Activated CD4-positive, alpha-beta T cell treated with anti-CD3 and anti-CD28 coated beads, Interleukin-2, amount 50 U/mL, for 48 hours (primary cell): ENCODE data around the gene MAGI3.
"Not testable (repeated sequence)": the region's sequence is repeated elsewhere in the genome, so short reads cannot be mapped to it uniquely, and the experiment has no call there.

Experiments used
- DNase-seq, 2 experiments: peaks; one replicate each; pipeline ENCODE4 v3.0.0-alpha.2; 2020

The MAGI3 gene

GRCh38 chr1:113587475-113587874 lies 197.2 kb downstream of the MAGI3 start:
- no peak for DNase-seq

DNA sequence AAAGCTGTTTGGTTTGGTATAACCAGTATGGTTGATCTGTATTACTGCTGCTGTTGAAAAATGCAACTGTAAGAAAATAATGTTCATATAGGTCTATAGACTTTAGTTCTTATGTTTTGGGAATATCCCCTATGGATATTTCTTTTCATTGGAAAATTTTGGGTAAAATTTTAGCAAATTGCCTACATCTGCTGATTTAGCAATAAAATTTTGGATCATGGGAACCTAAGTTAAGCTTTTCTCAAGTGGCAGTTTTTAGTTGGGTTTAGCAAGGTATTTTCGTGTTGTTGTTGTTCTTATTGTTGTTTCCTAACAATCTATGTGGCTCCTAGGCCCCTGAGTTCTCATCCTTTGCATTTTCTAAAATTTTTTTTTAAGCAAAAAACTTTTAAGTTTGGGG lies 201.9 kb downstream of the MAGI3 start:
- DNase-seq: no peak

- DNase-seq: no peak
Observed at GRCh38 chr1:113593550-113594297, 203.4 kb downstream of the MAGI3 start.

DNA sequence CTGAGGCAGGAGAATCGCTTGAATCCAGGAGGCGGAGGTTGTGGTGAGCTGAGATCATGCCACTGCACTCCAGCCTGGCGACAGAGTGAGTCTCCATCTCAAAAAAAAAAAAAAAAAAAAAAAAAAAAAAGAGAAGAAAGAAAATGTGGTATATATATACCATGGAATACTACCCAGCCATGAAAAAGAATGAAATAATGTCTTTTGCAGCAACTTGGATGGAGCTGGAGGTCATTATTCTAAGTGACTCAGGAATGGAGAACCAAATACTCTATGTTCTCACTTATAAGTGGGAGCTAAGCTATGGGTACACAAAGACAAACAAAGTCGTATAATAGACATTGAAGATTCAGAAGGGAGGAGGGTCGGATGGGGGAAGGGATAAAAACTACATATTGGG lies 214.2 kb downstream of the MAGI3 start:
- not testable (repeated sequence) for DNase-seq

DNA sequence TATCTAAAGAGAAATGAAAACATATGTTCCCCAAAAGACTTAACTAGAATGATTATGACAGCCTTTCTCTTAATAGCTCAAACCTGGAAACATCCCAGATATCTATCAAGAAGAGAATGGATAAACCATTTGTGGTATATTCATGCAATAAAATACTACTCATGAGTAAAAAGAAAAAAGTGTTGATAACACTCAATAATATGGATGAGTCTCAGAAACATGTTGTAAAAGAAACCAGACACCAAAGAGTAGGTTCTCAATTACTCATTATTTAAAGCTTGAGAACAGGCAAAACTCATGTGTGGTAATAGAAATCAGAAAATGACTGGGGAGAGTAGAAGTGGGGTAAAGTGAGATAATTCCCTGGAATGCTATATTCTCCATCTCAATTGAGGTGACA lies 214.8 kb downstream of the MAGI3 start:
- no peak for DNase-seq

GRCh38 chr1:113608399-113608798 lies 218.1 kb downstream of the MAGI3 start:
- DNase-seq: no peak

- no peak for DNase-seq
Observed at GRCh38 chr1:113610372-113610771, 220.1 kb downstream of the MAGI3 start.

DNA sequence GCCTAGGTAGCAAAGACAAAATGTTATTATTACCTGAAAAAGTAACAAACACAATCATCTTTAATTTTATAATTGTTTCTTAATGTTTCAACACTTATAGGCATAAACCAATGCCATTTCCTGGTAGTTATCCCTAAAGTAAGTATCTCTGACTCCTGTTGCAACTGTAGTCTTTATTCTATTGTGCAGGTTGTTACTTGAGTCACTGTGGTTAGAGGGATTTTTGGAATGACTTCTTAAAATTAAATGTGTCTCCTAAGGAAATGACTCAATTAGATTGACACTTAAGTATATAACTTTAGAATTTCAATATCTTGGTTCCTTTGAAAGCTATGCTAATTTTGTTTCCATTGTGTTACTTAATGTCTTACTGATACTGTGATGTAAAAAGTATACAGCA lies 225.1 kb downstream of the MAGI3 start:
- no peak for DNase-seq

DNA sequence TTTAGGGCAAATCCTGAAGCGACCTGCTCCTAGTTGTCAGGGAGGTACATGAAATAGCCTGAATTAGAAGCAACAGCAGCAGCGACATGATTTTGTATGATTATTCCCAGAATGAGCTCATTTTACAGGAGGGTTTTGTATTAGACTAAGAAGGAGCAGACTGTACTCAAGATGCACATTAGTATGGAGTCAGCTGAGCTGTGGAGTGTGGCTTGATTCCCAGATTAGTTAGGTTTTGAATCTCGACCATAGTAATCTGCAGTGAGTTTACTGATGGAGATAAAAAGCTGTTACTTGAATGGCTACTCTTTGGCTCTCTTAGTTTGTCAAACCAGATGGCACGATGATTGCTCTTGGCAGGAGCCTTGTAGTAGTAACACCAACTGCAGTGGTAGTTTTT lies 225.8 kb downstream of the MAGI3 start:
- no peak for DNase-seq

GRCh38 chr1:113617438-113618141 lies 227.3 kb downstream of the MAGI3 start:
- DNase-seq: no peak

- no peak for DNase-seq
Observed at GRCh38 chr1:113628997-113629396, 238.7 kb downstream of the MAGI3 start.

DNA sequence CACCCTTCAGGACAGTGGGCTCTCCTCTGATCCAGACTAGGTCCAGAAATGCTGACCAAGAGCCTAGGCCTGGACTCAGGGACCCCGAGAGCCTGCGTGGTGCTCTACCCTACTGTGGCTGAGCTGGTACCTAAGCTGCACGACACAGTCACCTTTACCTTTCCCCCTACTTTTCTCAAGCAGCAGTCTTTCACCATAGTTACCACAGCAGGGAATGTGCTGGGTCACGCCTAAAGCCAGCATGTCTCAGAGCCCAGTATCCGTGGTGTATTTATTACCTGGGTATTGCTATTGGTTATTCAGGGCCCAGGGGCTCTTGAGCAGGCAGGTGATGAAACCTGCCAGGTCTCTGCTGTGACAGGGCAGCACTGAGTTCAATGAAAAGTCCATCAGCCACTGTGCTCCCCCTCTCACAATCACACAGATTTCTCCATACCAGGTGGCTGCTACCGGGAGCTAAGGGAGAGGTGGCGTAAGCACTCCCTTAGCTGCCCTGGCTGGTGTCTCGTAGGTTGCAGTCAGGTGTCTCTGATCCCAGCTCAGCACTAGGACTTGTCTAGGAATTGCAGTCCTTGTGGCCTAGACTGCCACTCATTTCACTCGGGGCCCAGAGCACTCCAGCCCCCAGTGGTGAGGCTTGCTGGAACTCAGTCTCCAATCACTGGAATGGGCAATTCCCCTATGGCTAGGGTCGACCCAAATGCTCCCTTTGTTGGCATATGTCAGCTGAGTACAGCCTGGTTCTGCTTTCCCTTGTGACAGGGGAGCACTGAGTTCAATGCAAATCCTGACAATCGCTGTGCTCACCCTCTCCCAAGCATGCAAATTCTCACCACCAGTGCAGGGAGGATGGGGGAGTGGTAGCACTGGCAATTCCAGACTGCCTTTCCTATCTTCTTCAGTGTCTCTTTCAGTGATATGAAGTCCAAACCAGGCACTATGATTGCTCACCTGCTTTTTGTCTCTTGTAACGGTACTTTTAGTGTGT lies 240.3 kb downstream of the MAGI3 start:
- DNase-seq: no peak

- no peak for DNase-seq
Observed at GRCh38 chr1:113641396-113641795, 251.1 kb downstream of the MAGI3 start.

- DNase-seq: no peak
Observed at GRCh38 chr1:113647164-113647563, 256.8 kb downstream of the MAGI3 start.

GRCh38 chr1:113648478-113648877 lies 258.2 kb downstream of the MAGI3 start:
- DNase-seq: no peak

- DNase-seq: no peak
Observed at GRCh38 chr1:113652771-113653170, 262.5 kb downstream of the MAGI3 start.

DNA sequence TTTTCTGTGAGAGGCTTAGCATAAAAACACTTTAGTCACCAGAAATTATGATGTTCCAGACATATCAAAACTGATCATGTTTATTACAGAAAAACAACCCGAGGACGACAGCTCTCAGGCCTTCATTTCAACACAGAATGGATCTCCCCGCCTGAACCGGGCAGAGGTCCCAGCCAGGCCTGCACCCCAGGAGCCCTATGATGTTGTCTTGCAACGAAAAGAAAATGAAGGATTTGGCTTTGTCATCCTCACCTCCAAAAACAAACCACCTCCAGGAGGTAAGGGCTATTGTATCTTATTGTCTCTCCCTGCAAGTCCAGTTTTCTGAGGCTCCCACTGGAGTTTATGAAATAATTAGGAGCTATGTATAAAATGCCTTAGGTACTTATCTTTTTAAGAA lies 263.4 kb downstream of the MAGI3 start:
- DNase-seq: no peak

DNA sequence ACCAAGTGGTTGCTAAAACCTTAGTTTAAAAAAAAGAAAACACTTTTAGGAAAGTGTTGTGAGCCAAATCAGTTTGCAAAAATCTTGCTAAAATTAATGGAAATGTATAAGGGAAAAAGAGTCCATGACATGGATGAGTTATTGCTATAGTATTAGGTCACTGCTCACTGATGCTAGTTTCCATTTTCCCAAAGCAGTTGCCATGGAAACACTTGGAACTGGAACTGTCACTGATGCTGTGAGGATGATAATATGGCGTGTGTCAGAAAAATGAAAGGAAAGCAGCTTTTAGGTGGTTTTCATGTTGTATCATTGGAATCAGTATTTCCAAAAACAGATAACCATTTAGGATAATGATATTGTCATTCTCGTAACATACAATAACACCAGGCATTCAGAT lies 264.6 kb downstream of the MAGI3 start:
- DNase-seq: no peak

DNA sequence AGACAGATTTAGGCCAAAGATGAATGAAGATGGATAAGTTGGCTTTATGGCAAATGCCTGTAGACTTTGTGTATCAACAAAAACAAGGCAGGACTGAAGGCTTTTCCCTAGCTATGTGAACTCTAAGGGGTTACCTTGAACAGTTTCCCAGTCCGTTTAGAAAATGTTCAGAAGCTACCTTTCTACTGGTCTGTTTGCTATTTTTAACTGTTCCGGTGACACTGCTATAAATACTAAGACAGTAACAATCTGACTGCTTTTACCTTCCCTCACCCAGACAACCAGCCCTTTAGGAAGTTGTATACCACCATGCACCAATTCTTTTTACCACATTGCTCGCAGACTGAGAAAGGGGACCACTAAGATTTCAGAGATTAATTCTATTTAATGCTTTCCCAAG lies 266.8 kb downstream of the MAGI3 start:
- DNase-seq: no peak

- no peak for DNase-seq
Observed at GRCh38 chr1:113657556-113658063, 267.3 kb downstream of the MAGI3 start.

- DNase-seq: no peak
Observed at GRCh38 chr1:113659035-113659434, 268.7 kb downstream of the MAGI3 start.

GRCh38 chr1:113659556-113659955 lies 269.2 kb downstream of the MAGI3 start:
- DNase-seq: no peak

DNA sequence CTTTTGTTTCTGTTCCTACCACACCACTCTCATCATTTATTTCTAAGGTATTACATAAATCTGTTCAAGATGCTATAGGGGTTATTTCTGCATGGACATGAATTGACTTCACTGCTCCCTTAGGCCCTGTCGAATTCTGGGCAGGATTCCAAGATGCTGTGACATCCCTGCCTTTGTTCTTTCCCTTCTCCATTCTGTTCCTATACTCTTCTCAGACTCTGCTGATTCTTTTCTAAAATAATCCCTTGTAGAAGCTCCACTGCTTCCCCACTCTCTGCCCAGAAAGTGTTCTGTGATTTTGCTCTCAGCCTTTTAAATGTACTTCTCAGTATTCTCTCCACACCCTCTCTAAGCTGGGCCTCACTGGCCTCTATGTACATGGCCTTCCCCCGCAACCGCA lies 269.8 kb downstream of the MAGI3 start:
- no peak for DNase-seq
